ENCODE measurements around the gene WDR1.

DNA sequence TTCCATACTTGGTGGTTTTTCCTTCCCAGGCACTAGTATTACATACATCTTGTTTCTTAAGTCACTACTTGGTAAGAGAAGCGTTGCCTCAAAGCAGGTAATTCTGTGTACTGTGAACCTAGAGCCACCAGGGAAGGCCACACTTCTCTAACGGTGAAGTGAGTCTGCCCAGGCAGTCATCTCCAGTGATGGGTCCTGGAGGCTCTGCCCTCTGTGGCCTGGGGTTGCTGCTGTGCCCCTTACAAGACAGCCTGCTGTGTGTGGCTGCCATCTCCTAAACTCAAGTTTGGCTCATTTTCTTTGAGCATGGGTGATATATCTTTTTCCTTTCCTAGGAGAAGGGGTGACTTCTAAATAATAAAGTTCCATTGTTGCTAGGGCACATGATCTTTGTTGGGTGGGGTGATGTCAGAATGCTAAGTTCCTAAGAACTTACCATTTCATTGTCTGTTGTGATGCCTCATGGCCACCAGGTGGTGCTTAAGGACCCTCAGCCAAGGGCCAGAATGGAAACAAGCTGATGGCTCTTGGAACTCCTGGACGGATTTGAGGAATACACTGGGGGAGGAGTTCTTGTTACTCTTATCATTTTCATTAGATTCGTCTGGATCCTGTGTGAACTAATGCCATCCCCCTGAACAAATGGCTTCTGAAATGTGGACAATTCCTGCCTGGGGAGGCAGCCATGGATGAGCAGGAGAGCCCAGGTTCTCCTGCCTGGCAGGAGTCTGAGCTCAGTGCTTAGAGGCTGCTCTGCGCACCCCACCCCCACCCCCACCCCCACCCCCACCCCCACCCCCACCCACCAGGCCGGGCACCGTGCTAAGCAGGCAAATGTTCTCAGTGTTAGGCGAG lies 41.1 kb upstream of the WDR1 start:
- TF ChIP-seq EZH2 (IDR thresholded peaks at IDR 0.05; ENCODE audit: insufficient read depth, poor library complexity, severe bottlenecking) (no peak), EZH2phosphoT487 (IDR thresholded peaks at IDR 0.05; ENCODE audit: insufficient read depth, low read depth) (no peak)

All from GM23248 (cell line).